K562 (cell line): Measurements from ENCODE around the gene TSPYL6. TPM values are rescaled to one million over a fixed set of nuclear protein-coding genes. Genes with fewer than 3 reads are reported as not detected.

Source experiments
- ATAC-seq: fragments of 200-7000 bp; cut with Tn5 transposase; 3 replicates; pipeline ENCODE4 v1.9.1; 2020; ENCODE audit warnings: moderate library complexity
- BruUV-seq: library from RNA; stranded (reverse); fragments of 400-500 nt; replicated peaks from 2 replicates; lab custom pipeline; 2021; lab: Mats Ljungman, UMichigan
- CTCF ChIA-PET: fragments of 300-600 bp; formaldehyde crosslinking; extraction: SDS; loops from one replicate; lab custom pipeline; 2021; ENCODE audit warnings: low intra/inter-chr PET ratio; lab: Yijun Ruan, JAX
- POLR2A ChIA-PET: fragments of 300-600, 350-650 bp; sonication (Branson Sonifier 250); formaldehyde crosslinking; extraction: SDS; loops from one replicate; lab custom pipeline; 2021; ENCODE audit warnings: antibody characterized with exemption, inconsistent platforms; lab: Yijun Ruan, JAX
- DNase-seq, 4 experiments: peaks; one replicate each; pipeline versions ENCODE4 v3.0.0 to v3.0.0-alpha.2; 2011 to 2018; ENCODE audit warnings: low spot score in 3 of 4, mixed read lengths in 3 of 4; ENCODE audit errors: extremely low read depth in 1 of 4
- FAIRE-seq: peaks from 2 replicates; lab custom pipeline; 2011; peaks lifted over from hg19 to GRCh38; lab: Jason Lieb, UNC
- H2AFZ ChIP-seq: 2 replicates; pipeline ENCODE4 v1.6.0; 2011; ENCODE audit warnings: low read depth, low read length, control low read depth, inconsistent platforms
- H3K27ac ChIP-seq: fragments of 200-600 bp; 3 replicates; pipeline ENCODE4 v1.8.0; 2011; ENCODE audit warnings: low read depth, mild to moderate bottlenecking, control low read depth, inconsistent platforms, low read length, moderate library complexity, mixed read lengths; ENCODE audit errors: extremely low read depth
- H3K27me3 ChIP-seq, 2 experiments: fragments of 300-600 bp in 1 of 2; 2 replicates in 1 of 2; 3 replicates in 1 of 2; pipeline versions ENCODE4 v1.6.0 to v1.8.0; 2011; ENCODE audit warnings: inconsistent platforms in 2 of 2, low read length in 2 of 2, mild to moderate bottlenecking in 1 of 2, mixed read lengths in 1 of 2, moderate library complexity in 1 of 2; ENCODE audit not compliant: control insufficient read depth in 2 of 2, insufficient read depth in 2 of 2
- H3K36me3 ChIP-seq: fragments of 300-600 bp; 3 replicates; pipeline ENCODE4 v1.8.0; 2011; ENCODE audit warnings: mild to moderate bottlenecking, low read length, inconsistent platforms; ENCODE audit not compliant: control insufficient read depth, insufficient read depth
- H3K4me1 ChIP-seq, 2 experiments: fragments of 200-600 bp in 1 of 2; replicated peaks in 1 of 2; 2 replicates in 1 of 2; 3 replicates in 1 of 2; pipeline versions ENCODE4 v1.5.1 to v1.8.0; 2011; ENCODE audit warnings: inconsistent platforms in 2 of 2, low read length in 2 of 2, mild to moderate bottlenecking in 1 of 2, mixed read lengths in 1 of 2, moderate library complexity in 1 of 2; ENCODE audit not compliant: control insufficient read depth in 2 of 2, insufficient read depth in 2 of 2
- H3K4me2 ChIP-seq: 2 replicates; pipeline ENCODE4 v1.6.1; 2011; ENCODE audit warnings: low read length, control low read depth, inconsistent platforms, mixed read lengths; ENCODE audit not compliant: insufficient read depth
- H3K4me3 ChIP-seq: fragments of 200-600 bp; sonication (generic), shearing (Covaris generic); 2 replicates; pipeline ENCODE4 v1.5.1; 2016; ENCODE audit warnings: control low read depth, inconsistent platforms
- H3K79me2 ChIP-seq: fragments of 200-600 bp; 3 replicates; pipeline ENCODE4 v1.8.0; 2011; ENCODE audit warnings: low read length, inconsistent platforms; ENCODE audit not compliant: control insufficient read depth, insufficient read depth
- H3K9ac ChIP-seq, 2 experiments: 2 replicates each; pipeline versions ENCODE4 v1.6.0 to v1.6.1; 2011; ENCODE audit warnings: low read depth in 2 of 2, low read length in 2 of 2, control low read depth in 1 of 2, inconsistent platforms in 1 of 2, mild to moderate bottlenecking in 1 of 2, mixed read lengths in 1 of 2; ENCODE audit not compliant: insufficient read depth in 1 of 2
- H3K9me1 ChIP-seq: one replicate; pipeline ENCODE4 v1.6.0; 2011; ENCODE audit warnings: inconsistent platforms, mild to moderate bottlenecking, low read length, moderate library complexity; ENCODE audit not compliant: control insufficient read depth, insufficient read depth
- H3K9me3 ChIP-seq: replicated peaks from 2 replicates; pipeline ENCODE4 v1.5.1; 2011; ENCODE audit warnings: low read depth, low read length, inconsistent platforms; ENCODE audit not compliant: control insufficient read depth, insufficient read depth
- H4K20me1 ChIP-seq: replicated peaks from 2 replicates; pipeline ENCODE4 v1.6.1; 2011; ENCODE audit warnings: low read length, inconsistent platforms, mixed read lengths; ENCODE audit not compliant: control insufficient read depth, insufficient read depth
- DDX20 ChIP-seq: fragments of 450-650 bp; IDR thresholded peaks from 2 replicates; pipeline ENCODE4 v1.6.1; 2016; ENCODE audit warnings: missing genetic modification characterization, low read depth, mild to moderate bottlenecking, missing compliant biosample characterization, moderate library complexity
- ESRRB ChIP-seq: fragments of 250-450 bp; sonication (Bioruptor Pico); IDR thresholded peaks from 2 replicates; pipeline ENCODE4 v1.5.0; 2020; ENCODE audit warnings: mild to moderate bottlenecking, moderate library complexity, borderline replicate concordance
- JUN ChIP-seq, 2 experiments: sonication (generic) in 1 of 2; formaldehyde crosslinking in 1 of 2; IDR thresholded peaks; 2 replicates each; pipeline versions ENCODE4 v1.6.1 to v1.8.0; 2012 to 2022; ENCODE audit warnings: borderline replicate concordance in 2 of 2, mild to moderate bottlenecking in 2 of 2, improper control_type of control experiment in 1 of 2, low read depth in 1 of 2, low read length in 1 of 2, missing genetic modification reagents in 1 of 2
- NR2F6 ChIP-seq: fragments of 450-650 bp; formaldehyde crosslinking; IDR thresholded peaks from 2 replicates; pipeline ENCODE4 v1.4.0; 2020; ENCODE audit warnings: mild to moderate bottlenecking
- SAFB2 ChIP-seq: fragments of 200-400 bp; formaldehyde crosslinking; IDR thresholded peaks from 2 replicates; pipeline ENCODE4 v1.6.1; 2018; ENCODE audit warnings: borderline replicate concordance, low read length, low read depth, moderate library complexity; ENCODE audit not compliant: severe bottlenecking
- SREBF2 ChIP-seq: sonication (generic); formaldehyde crosslinking; IDR thresholded peaks from 2 replicates; pipeline ENCODE4 v1.4.0; 2020; ENCODE audit warnings: mild to moderate bottlenecking, missing genetic modification reagents
- TRIM24 ChIP-seq, 2 experiments: fragments of 450-650 bp; IDR thresholded peaks; 2 replicates each; pipeline ENCODE4 v1.6.1; 2016
- ZNF583 ChIP-seq: fragments of 250-450 bp; sonication (Bioruptor Pico); IDR thresholded peaks from 2 replicates; pipeline ENCODE4 v1.4.0; 2020
- WGBS: fragments of 100-300 bp; shearing (Covaris generic); methylation state at CpG from one replicate; pipeline ENCODE4 v1.1.6; 2016; ENCODE audit warnings: low coverage, mixed read lengths; ENCODE audit not compliant: insufficient coverage; ENCODE audit errors: missing lambda C conversion rate; 5-methylcytosine and 5-hydroxymethylcytosine counted together
- in situ Hi-C: fragments of 300-500 bp; cut with MboI; formaldehyde crosslinking; loops from 4 replicates; pipeline ENCODE4 v1.15.0; 2018; ENCODE audit warnings: inconsistent platforms, mixed read lengths
- intact Hi-C: fragments of 100-400 bp; cut with micrococcal nuclease; formaldehyde crosslinking; loops from 2 replicates; pipeline ENCODE4 v1.14.2; 2022
- polyA plus RNA-seq, 8 experiments: library from polyadenylated mRNA; depleted of rRNA in 4 of 8; stranded (reverse) in 5 of 8; unstranded in 3 of 8; fragments of >200 nt; fragmentation: Nextera tagmentation in 2 of 8; fragmentation: Illumina TruSeq in 1 of 8; extraction: Ambion mirVana in 2 of 8; extraction: Trizol in 1 of 8; gene quantifications; 2 replicates each; pipeline versions ENCODE4 v1.2.1 to v1.2.3, GENCODE V29; 2011 to 2014; ENCODE audit warnings: inconsistent platforms in 1 of 8, missing spikeins in 1 of 8
- total RNA-seq, 7 experiments: library from RNA; depleted of rRNA in 6 of 7; stranded (reverse); fragments of >200 nt in 6 of 7; fragmentation: Illumina TruSeq in 2 of 7; extraction: Trizol in 2 of 7; gene quantifications; 2 replicates each; pipeline versions ENCODE4 v1.2.1 to v1.2.3, GENCODE V29; 2011 to 2021; ENCODE audit warnings: low replicate concordance in 1 of 7
- TF ChIP-seq, protein P1 (sequence below), 2 experiments: fragments of 250-450 bp in 1 of 2; fragments of 450-650 bp in 1 of 2; sonication (Bioruptor Pico) in 1 of 2; IDR thresholded peaks; 2 replicates each; pipeline versions ENCODE4 v1.6.1 to v1.8.0; 2016 to 2021; ENCODE audit warnings: mild to moderate bottlenecking in 2 of 2, moderate library complexity in 2 of 2, missing compliant biosample characterization in 1 of 2, missing genetic modification characterization in 1 of 2
- TF ChIP-seq, protein P2 (sequence below): fragments of 450-650 bp; formaldehyde crosslinking; IDR thresholded peaks from 2 replicates; pipeline ENCODE4 v1.4.0; 2022; ENCODE audit warnings: mild to moderate bottlenecking, moderate library complexity
- TF ChIP-seq, protein P3 (sequence below): fragments of 450-650 bp; IDR thresholded peaks from 2 replicates; pipeline ENCODE4 v1.6.1; 2014; ENCODE audit warnings: low read depth, mild to moderate bottlenecking, moderate library complexity, borderline replicate concordance
- TF ChIP-seq, protein P4 (sequence below): fragments of 250-450 bp; sonication (Bioruptor Pico); IDR thresholded peaks from 2 replicates; pipeline ENCODE4 v1.5.0; 2021
- TF ChIP-seq, protein P5 (sequence below): fragments of 250-450 bp; sonication (Bioruptor Pico); IDR thresholded peaks from 2 replicates; pipeline ENCODE4 v1.8.0; 2022; ENCODE audit warnings: inconsistent platforms

Gene TSPYL6
- total and polyA plus RNA-seq, 9 of the 15 experiments (the other 6 are each of a cell fraction or from before 2014, with no cell fraction given), result 1.5 to 10.1 (median 7.6) TPM

DNA sequence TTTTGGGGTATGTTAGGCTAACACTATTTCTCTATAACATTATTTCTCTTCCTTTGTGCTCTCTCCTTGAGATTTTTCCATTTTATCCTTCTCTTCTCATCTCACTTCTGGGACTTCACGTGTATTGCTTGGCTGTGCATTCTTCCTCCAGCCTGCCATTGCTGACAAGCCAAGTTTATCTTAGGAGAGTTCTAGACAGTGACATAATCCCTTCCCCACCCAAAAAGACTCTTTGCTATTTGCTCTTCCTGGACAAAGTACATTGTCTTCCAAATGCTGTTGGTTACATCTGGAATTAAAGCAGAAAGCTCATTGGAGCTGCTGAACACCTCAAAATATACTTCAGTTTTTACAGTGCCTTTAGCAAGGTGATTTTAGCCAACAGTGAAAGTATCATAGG, 8.9 kb downstream of the TSPYL6 start:
- Histone ChIP-seq H3K27me3 (no peaks in the 10 kb centered on the region), H3K4me2 (no peak overlapping the region), H3K79me2 (peaks cover 55% of the 10 kb centered on the region), H3K27ac (no peak overlapping the region), H2AFZ (no peak overlapping the region), H3K9me1 (no peaks in the 10 kb centered on the region), H3K4me1 (no peaks in the 10 kb centered on the region), H3K9ac (no peak overlapping the region), H3K9me3 (no peaks in the 10 kb centered on the region), H3K4me3 (no peak overlapping the region), H4K20me1 (no peaks in the 10 kb centered on the region), H3K36me3 (peaks cover 7% of the 10 kb centered on the region; the same call in 1 of the 3 replicates)
- DNase-seq (no peak), FAIRE-seq (no peak), ATAC-seq (no peak)
- WGBS, result 20% methylated on average over 1 of the region's 1 CpG
- ChIA-PET POLR2A (no interaction called here), CTCF (no interaction called here)
- no TSS peak for BruUV-seq
- intact Hi-C loops (no loop called here), in situ Hi-C loops (no loop called here)
- TF ChIP-seq DDX20 (tag) (no peak), SAFB2 (no peak), ZNF583 (no peak), NR2F6 (CRISPR knock-in tag) (no peak), JUN (IDR thresholded peaks at IDR 0.05; ENCODE audit: borderline replicate concordance, low read depth, low read length) (no peak), JUN (CRISPR knock-in tag; IDR thresholded peaks at IDR 0.05; ENCODE audit: borderline replicate concordance) (no peak), TRIM24 (IDR thresholded peaks at IDR 0.05) (no peak), SREBF2 (CRISPR knock-in tag) (no peak), ESRRB (CRISPR knock-in tag) (no peak)
- TF ChIP-seq, protein P1, sequence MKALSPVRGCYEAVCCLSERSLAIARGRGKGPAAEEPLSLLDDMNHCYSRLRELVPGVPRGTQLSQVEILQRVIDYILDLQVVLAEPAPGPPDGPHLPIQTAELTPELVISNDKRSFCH (CRISPR knock-in tag; IDR thresholded peaks at IDR 0.05), result no peak
- TF ChIP-seq, protein P1 (tag; IDR thresholded peaks at IDR 0.05), result no peak
- TF ChIP-seq, protein P2, sequence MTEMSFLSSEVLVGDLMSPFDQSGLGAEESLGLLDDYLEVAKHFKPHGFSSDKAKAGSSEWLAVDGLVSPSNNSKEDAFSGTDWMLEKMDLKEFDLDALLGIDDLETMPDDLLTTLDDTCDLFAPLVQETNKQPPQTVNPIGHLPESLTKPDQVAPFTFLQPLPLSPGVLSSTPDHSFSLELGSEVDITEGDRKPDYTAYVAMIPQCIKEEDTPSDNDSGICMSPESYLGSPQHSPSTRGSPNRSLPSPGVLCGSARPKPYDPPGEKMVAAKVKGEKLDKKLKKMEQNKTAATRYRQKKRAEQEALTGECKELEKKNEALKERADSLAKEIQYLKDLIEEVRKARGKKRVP (CRISPR knock-in tag), result no peak
- TF ChIP-seq, protein P3, sequence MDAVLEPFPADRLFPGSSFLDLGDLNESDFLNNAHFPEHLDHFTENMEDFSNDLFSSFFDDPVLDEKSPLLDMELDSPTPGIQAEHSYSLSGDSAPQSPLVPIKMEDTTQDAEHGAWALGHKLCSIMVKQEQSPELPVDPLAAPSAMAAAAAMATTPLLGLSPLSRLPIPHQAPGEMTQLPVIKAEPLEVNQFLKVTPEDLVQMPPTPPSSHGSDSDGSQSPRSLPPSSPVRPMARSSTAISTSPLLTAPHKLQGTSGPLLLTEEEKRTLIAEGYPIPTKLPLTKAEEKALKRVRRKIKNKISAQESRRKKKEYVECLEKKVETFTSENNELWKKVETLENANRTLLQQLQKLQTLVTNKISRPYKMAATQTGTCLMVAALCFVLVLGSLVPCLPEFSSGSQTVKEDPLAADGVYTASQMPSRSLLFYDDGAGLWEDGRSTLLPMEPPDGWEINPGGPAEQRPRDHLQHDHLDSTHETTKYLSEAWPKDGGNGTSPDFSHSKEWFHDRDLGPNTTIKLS, result no peak
- TF ChIP-seq, protein P4, sequence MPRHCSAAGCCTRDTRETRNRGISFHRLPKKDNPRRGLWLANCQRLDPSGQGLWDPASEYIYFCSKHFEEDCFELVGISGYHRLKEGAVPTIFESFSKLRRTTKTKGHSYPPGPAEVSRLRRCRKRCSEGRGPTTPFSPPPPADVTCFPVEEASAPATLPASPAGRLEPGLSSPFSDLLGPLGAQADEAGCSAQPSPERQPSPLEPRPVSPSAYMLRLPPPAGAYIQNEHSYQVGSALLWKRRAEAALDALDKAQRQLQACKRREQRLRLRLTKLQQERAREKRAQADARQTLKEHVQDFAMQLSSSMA (CRISPR knock-in tag), result no peak
- TF ChIP-seq, protein P5, sequence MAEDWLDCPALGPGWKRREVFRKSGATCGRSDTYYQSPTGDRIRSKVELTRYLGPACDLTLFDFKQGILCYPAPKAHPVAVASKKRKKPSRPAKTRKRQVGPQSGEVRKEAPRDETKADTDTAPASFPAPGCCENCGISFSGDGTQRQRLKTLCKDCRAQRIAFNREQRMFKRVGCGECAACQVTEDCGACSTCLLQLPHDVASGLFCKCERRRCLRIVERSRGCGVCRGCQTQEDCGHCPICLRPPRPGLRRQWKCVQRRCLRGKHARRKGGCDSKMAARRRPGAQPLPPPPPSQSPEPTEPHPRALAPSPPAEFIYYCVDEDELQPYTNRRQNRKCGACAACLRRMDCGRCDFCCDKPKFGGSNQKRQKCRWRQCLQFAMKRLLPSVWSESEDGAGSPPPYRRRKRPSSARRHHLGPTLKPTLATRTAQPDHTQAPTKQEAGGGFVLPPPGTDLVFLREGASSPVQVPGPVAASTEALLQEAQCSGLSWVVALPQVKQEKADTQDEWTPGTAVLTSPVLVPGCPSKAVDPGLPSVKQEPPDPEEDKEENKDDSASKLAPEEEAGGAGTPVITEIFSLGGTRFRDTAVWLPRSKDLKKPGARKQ (CRISPR knock-in tag), result no peak
